Fibroblast of lung (primary cell): ENCODE data around the gene ARHGEF10L.

Source experiments
- EZH2 ChIP-seq: IDR thresholded peaks from 2 replicates; pipeline ENCODE4 v1.5.1; 2012; ENCODE audit warnings: low read length, control low read depth, mild to moderate bottlenecking; ENCODE audit errors: missing control alignments
- TF ChIP-seq, protein P1 (sequence below), 2 donors: IDR thresholded peaks in 1 of 2; conservative IDR thresholded peaks in 1 of 2; 1 replicate in 1 of 2; 2 replicates in 1 of 2; pipeline ENCODE4 v1.5.1; 2011 to 2012; ENCODE audit warnings: low read length in 2 of 2, control low read depth in 1 of 2, inconsistent platforms in 1 of 2, low read depth in 1 of 2, mild to moderate bottlenecking in 1 of 2

DNA sequence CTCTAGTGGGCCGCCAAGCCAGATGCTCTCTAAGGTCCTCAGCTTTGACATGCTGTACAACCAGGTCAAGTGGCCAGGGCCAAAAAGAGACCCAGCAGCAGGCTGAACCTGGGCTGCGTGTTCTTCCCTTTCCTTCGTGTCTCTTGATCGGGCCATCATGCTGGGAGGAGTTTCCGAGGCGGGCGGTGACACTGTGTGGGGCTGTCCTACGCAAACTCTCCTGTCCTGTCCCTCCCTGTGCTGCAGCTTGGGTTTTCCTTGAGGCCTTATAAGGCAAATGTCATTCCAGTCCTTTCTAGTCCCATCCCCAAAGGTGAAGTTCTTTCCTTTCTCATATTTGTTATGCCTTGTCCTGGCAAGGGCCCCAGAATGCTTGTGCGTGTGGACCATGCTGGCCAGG is 56.7 kb downstream of the ARHGEF10L start:
- TF ChIP-seq, protein P1, sequence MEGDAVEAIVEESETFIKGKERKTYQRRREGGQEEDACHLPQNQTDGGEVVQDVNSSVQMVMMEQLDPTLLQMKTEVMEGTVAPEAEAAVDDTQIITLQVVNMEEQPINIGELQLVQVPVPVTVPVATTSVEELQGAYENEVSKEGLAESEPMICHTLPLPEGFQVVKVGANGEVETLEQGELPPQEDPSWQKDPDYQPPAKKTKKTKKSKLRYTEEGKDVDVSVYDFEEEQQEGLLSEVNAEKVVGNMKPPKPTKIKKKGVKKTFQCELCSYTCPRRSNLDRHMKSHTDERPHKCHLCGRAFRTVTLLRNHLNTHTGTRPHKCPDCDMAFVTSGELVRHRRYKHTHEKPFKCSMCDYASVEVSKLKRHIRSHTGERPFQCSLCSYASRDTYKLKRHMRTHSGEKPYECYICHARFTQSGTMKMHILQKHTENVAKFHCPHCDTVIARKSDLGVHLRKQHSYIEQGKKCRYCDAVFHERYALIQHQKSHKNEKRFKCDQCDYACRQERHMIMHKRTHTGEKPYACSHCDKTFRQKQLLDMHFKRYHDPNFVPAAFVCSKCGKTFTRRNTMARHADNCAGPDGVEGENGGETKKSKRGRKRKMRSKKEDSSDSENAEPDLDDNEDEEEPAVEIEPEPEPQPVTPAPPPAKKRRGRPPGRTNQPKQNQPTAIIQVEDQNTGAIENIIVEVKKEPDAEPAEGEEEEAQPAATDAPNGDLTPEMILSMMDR (conservative IDR thresholded peaks at IDR 0.05 in 1 of 2, IDR thresholded peaks at IDR 0.05 in 1 of 2; ENCODE audit: low read depth in 1 of 2, low read length in 2 of 2), result no peak
- TF ChIP-seq EZH2, result no peak
